NCI-H1105 treated with DMSO at 0.1 percent for 48 hours (cell line): ENCODE measurements around the gene NODAL.

Experiments
- DNase-seq: peaks from one replicate; lab custom pipeline; 2025; lab: John Stamatoyannopoulos, UW

The NODAL gene

GRCh38 chr10:70462349-70462984 is 21.0 kb upstream of the NODAL start:
- DNase-seq: peak; percentile 90

GRCh38 chr10:70461397-70462348 is 20.2 kb upstream of the NODAL start:
- DNase-seq: peak; percentile 27

- no peak for DNase-seq
Observed at GRCh38 chr10:70459774-70460490, 18.5 kb upstream of the NODAL start.

GRCh38 chr10:70459061-70459773 is 17.7 kb upstream of the NODAL start:
- no peak for DNase-seq

GRCh38 chr10:70458329-70459060 is 17.0 kb upstream of the NODAL start:
- DNase-seq: no peak

GRCh38 chr10:70457759-70458305 is 16.4 kb upstream of the NODAL start:
- no peak for DNase-seq

- DNase-seq: no peak
Observed at GRCh38 chr10:70456164-70456563, 14.7 kb upstream of the NODAL start.

GRCh38 chr10:70455213-70455630 is 13.7 kb upstream of the NODAL start:
- DNase-seq: no peak

- peak; percentile 36 for DNase-seq
Observed at GRCh38 chr10:70448236-70448635, 6.8 kb upstream of the NODAL start.

GRCh38 chr10:70445718-70446657 is 4.5 kb upstream of the NODAL start:
- DNase-seq: no peak

- DNase-seq: no peak
Observed at GRCh38 chr10:70444744-70445143, 3.3 kb upstream of the NODAL start.

- no peak for DNase-seq
Observed at GRCh38 chr10:70442332-70442988, 979 bp upstream of the NODAL start.

- DNase-seq: no peak
Observed at GRCh38 chr10:70441895-70442309, 421 bp upstream of the NODAL start.

GRCh38 chr10:70440296-70441160 is 953 bp downstream of the NODAL start:
- no peak for DNase-seq

- no peak for DNase-seq
Observed at GRCh38 chr10:70437721-70438120, 3.8 kb downstream of the NODAL start.

GRCh38 chr10:70435241-70436085 is 6.0 kb downstream of the NODAL start:
- DNase-seq: no peak

- DNase-seq: no peak
Observed at GRCh38 chr10:70433581-70434280, 7.8 kb downstream of the NODAL start.
